GM23338 (cell line): ENCODE results near the gene ADAM10. TPM values are rescaled to one million over a fixed set of nuclear protein-coding genes. Genes with fewer than 3 reads are reported as not detected.

ENCODE experiments used
- ATAC-seq: fragments of 200-7000 bp; cut with Tn5 transposase; 3 replicates; pipeline ENCODE4 v1.9.1; 2020
- DNase-seq: peaks from one replicate; pipeline ENCODE4 v3.0.0-alpha.2; 2015; ENCODE audit warnings: low spot score
- H2AFZ ChIP-seq: fragments of 200-600 bp; sonication (generic); 2 replicates; pipeline ENCODE4 v1.8.0; 2016; ENCODE audit warnings: antibody characterized with exemption, mild to moderate bottlenecking, moderate library complexity
- H3F3A ChIP-seq: fragments of 200-600 bp; sonication (generic); replicated peaks from 2 replicates; pipeline ENCODE4 v1.8.0; 2017; ENCODE audit warnings: antibody characterized with exemption, mixed run types, low read depth
- H3K27ac ChIP-seq: fragments of 200-600 bp; sonication (generic); 2 replicates; pipeline ENCODE4 v1.6.1; 2016; ENCODE audit warnings: low read depth
- H3K27me3 ChIP-seq: fragments of 200-600 bp; sonication (generic); 2 replicates; pipeline ENCODE4 v1.8.0; 2016; ENCODE audit warnings: mild to moderate bottlenecking, mixed run types, moderate library complexity; ENCODE audit not compliant: insufficient read depth
- H3K36me3 ChIP-seq: fragments of 200-600 bp; sonication (generic); 2 replicates; pipeline ENCODE4 v1.8.0; 2016; ENCODE audit warnings: mild to moderate bottlenecking; ENCODE audit not compliant: insufficient read depth
- H3K4me1 ChIP-seq: fragments of 200-600 bp; sonication (generic); 2 replicates; pipeline ENCODE4 v1.8.0; 2016; ENCODE audit warnings: mild to moderate bottlenecking, moderate library complexity; ENCODE audit not compliant: insufficient read depth
- H3K4me2 ChIP-seq: fragments of 200-600 bp; sonication (generic); 2 replicates; pipeline ENCODE4 v1.7.1; 2017; ENCODE audit warnings: mixed run types
- H3K4me3 ChIP-seq: fragments of 200-600 bp; sonication (generic); 2 replicates; pipeline ENCODE4 v1.6.1; 2016; ENCODE audit warnings: mixed run types
- H3K79me2 ChIP-seq: fragments of 200-600 bp; sonication (generic); replicated peaks from 2 replicates; pipeline ENCODE4 v1.8.0; 2017; ENCODE audit warnings: mild to moderate bottlenecking; ENCODE audit not compliant: insufficient read depth
- H3K9me2 ChIP-seq: fragments of 200-600 bp; sonication (generic); 2 replicates; pipeline ENCODE4 v1.8.0; 2017; ENCODE audit not compliant: insufficient read depth
- H4K20me1 ChIP-seq: fragments of 200-600 bp; sonication (generic); replicated peaks from 2 replicates; pipeline ENCODE4 v1.8.0; 2017; ENCODE audit warnings: mild to moderate bottlenecking; ENCODE audit not compliant: insufficient read depth
- H3K27ac Mint-ChIP-seq: 2 replicates; pipeline ENCODE4 v1.8.0; 2020; ENCODE audit warnings: inconsistent platforms, mild to moderate bottlenecking, moderate library complexity, mixed read lengths
- H3K27me3 Mint-ChIP-seq: 3 replicates; pipeline ENCODE4 v1.8.0; 2022; ENCODE audit warnings: low read depth, mild to moderate bottlenecking, moderate library complexity, mixed read lengths, inconsistent platforms; ENCODE audit not compliant: insufficient read depth, poor library complexity
- H3K36me3 Mint-ChIP-seq: 3 replicates; pipeline ENCODE4 v1.8.0; 2021; ENCODE audit warnings: low read depth, mild to moderate bottlenecking, inconsistent platforms, moderate library complexity, mixed read lengths
- H3K4me1 Mint-ChIP-seq: 3 replicates; pipeline ENCODE4 v1.8.0; 2020; ENCODE audit warnings: mild to moderate bottlenecking, inconsistent platforms, mixed read lengths
- H3K4me3 Mint-ChIP-seq: 3 replicates; pipeline ENCODE4 v1.8.0; 2021; ENCODE audit warnings: moderate library complexity, mild to moderate bottlenecking, inconsistent platforms, mixed read lengths
- H3K9me3 Mint-ChIP-seq: 3 replicates; pipeline ENCODE4 v1.8.0; 2020; ENCODE audit warnings: moderate library complexity, mild to moderate bottlenecking, inconsistent platforms, mixed read lengths
- CREB1 ChIP-seq: fragments of 250-450 bp; sonication (Bioruptor Pico); IDR thresholded peaks from 2 replicates; pipeline ENCODE4 v1.5.0; 2020; ENCODE audit warnings: low read depth, mild to moderate bottlenecking, moderate library complexity
- ETS1 ChIP-seq: IDR thresholded peaks from 2 replicates; pipeline ENCODE4 v1.6.1; 2016; ENCODE audit warnings: antibody characterized with exemption
- EZH2 ChIP-seq: fragments of 200-600 bp; sonication (generic); IDR thresholded peaks from one replicate; pipeline ENCODE4 v1.8.0; 2017; ENCODE audit warnings: antibody characterized with exemption, mild to moderate bottlenecking, low read depth; ENCODE audit not compliant: unreplicated experiment
- EZH2phosphoT487 ChIP-seq: fragments of 200-600 bp; sonication (generic); IDR thresholded peaks from one replicate; pipeline ENCODE4 v1.8.1; 2018; ENCODE audit warnings: antibody characterized with exemption; ENCODE audit not compliant: unreplicated experiment
- JUNB ChIP-seq: IDR thresholded peaks from one replicate; pipeline ENCODE4 v1.6.1; 2016; ENCODE audit warnings: antibody characterized with exemption; ENCODE audit not compliant: unreplicated experiment
- NANOG ChIP-seq: IDR thresholded peaks from 2 replicates; pipeline ENCODE4 v1.6.1; 2016; ENCODE audit warnings: antibody characterized with exemption, borderline replicate concordance
- POLR2AphosphoS5 ChIP-seq: IDR thresholded peaks from 2 replicates; pipeline ENCODE4 v1.6.1; 2016; ENCODE audit warnings: antibody characterized with exemption, low read depth
- STAT1 ChIP-seq: IDR thresholded peaks from one replicate; pipeline ENCODE4 v1.6.1; 2016; ENCODE audit warnings: antibody characterized with exemption; ENCODE audit not compliant: unreplicated experiment
- ZNF114 ChIP-seq: fragments of 250-450 bp; sonication (Bioruptor Pico); IDR thresholded peaks from 2 replicates; pipeline ENCODE4 v1.5.0; 2020; ENCODE audit warnings: mild to moderate bottlenecking, moderate library complexity
- ZNF331 ChIP-seq: fragments of 250-450 bp; sonication (Bioruptor Pico); IDR thresholded peaks from 2 replicates; pipeline ENCODE4 v1.5.0; 2020; ENCODE audit warnings: low read depth, mild to moderate bottlenecking, moderate library complexity
- polyA plus RNA-seq: library from polyadenylated mRNA; unstranded; fragments of >200 nt; fragmentation: Nextera tagmentation; extraction: Ambion mirVana; gene quantifications from 2 replicates; pipeline ENCODE4 v1.2.1, GENCODE V29; 2016
- total RNA-seq: library from RNA; depleted of rRNA; stranded (reverse); fragments of >200 nt; shearing (Covaris generic); gene quantifications from 2 replicates; pipeline ENCODE4 v1.2.3, GENCODE V29; 2014
- TF ChIP-seq, protein P1 (sequence below): fragments of 250-450 bp; sonication (Bioruptor Pico); IDR thresholded peaks from 2 replicates; pipeline ENCODE4 v1.5.0; 2020; ENCODE audit warnings: mild to moderate bottlenecking, moderate library complexity
- TF ChIP-seq, protein P2 (sequence below), 2 experiments: fragments of 200-600 bp in 1 of 2; sonication (generic) in 1 of 2; conservative IDR thresholded peaks; 2 replicates each; pipeline versions ENCODE4 v1.5.1 to v1.6.1; 2016 to 2017; ENCODE audit warnings: antibody characterized with exemption in 2 of 2, low read depth in 2 of 2, mild to moderate bottlenecking in 2 of 2, moderate library complexity in 1 of 2
- TF ChIP-seq, protein P3 (sequence below): IDR thresholded peaks from one replicate; pipeline ENCODE4 v1.6.1; 2018; ENCODE audit warnings: antibody characterized with exemption; ENCODE audit not compliant: unreplicated experiment

The ADAM10 gene
- total and polyA plus RNA-seq, 2 experiments from 2014 or later: 25.0 to 114 TPM

DNA sequence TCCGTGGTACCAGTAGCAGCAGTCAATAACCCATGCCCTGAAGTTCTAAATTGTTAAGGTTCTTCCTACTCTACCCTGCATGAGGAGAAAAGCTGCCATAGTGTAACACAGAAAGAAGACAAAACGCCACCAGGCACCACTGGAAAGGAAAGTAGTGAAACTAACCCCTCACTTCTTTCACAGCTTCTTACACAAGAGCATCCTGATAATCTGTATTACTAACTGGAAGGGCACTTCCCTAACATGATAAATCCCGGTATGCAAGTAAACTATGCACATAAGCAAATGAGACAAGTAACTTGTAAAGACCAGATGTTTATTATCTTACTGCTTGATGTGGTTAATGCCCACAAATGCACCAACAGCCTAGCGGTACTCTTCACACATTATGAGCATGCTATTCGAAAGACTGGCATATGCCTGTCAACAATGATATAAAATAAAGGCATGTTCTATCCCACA lies 141.3 kb downstream of the ADAM10 start:
- H3K4me1 Mint-ChIP-seq: peaks cover 4% of the 10 kb centered on the region; the same call in 2 of the 3 replicates
- Histone ChIP-seq H2AFZ (no peak overlapping the region), H3K9me2 (no peaks in the 10 kb centered on the region), H3K4me1 (no peaks in the 10 kb centered on the region), H4K20me1 (no peaks in the 10 kb centered on the region), H3K4me2 (no peak overlapping the region), H3K4me3 (no peak overlapping the region), H3F3A (no peaks in the 10 kb centered on the region), H3K36me3 (peaks cover 2% of the 10 kb centered on the region; the same call in 1 of the 2 replicates), H3K27ac (no peak overlapping the region), H3K79me2 (no peaks in the 10 kb centered on the region), H3K27me3 (no peaks in the 10 kb centered on the region)
- no peak for TF ChIP-seq EZH2phosphoT487
- no peak for TF ChIP-seq ETS1
- TF ChIP-seq JUNB: no peak
- no peak for TF ChIP-seq ZNF114
- no peak for TF ChIP-seq ZNF331 (CRISPR knock-in tag)
- no peak for TF ChIP-seq EZH2
- TF ChIP-seq, protein P1, sequence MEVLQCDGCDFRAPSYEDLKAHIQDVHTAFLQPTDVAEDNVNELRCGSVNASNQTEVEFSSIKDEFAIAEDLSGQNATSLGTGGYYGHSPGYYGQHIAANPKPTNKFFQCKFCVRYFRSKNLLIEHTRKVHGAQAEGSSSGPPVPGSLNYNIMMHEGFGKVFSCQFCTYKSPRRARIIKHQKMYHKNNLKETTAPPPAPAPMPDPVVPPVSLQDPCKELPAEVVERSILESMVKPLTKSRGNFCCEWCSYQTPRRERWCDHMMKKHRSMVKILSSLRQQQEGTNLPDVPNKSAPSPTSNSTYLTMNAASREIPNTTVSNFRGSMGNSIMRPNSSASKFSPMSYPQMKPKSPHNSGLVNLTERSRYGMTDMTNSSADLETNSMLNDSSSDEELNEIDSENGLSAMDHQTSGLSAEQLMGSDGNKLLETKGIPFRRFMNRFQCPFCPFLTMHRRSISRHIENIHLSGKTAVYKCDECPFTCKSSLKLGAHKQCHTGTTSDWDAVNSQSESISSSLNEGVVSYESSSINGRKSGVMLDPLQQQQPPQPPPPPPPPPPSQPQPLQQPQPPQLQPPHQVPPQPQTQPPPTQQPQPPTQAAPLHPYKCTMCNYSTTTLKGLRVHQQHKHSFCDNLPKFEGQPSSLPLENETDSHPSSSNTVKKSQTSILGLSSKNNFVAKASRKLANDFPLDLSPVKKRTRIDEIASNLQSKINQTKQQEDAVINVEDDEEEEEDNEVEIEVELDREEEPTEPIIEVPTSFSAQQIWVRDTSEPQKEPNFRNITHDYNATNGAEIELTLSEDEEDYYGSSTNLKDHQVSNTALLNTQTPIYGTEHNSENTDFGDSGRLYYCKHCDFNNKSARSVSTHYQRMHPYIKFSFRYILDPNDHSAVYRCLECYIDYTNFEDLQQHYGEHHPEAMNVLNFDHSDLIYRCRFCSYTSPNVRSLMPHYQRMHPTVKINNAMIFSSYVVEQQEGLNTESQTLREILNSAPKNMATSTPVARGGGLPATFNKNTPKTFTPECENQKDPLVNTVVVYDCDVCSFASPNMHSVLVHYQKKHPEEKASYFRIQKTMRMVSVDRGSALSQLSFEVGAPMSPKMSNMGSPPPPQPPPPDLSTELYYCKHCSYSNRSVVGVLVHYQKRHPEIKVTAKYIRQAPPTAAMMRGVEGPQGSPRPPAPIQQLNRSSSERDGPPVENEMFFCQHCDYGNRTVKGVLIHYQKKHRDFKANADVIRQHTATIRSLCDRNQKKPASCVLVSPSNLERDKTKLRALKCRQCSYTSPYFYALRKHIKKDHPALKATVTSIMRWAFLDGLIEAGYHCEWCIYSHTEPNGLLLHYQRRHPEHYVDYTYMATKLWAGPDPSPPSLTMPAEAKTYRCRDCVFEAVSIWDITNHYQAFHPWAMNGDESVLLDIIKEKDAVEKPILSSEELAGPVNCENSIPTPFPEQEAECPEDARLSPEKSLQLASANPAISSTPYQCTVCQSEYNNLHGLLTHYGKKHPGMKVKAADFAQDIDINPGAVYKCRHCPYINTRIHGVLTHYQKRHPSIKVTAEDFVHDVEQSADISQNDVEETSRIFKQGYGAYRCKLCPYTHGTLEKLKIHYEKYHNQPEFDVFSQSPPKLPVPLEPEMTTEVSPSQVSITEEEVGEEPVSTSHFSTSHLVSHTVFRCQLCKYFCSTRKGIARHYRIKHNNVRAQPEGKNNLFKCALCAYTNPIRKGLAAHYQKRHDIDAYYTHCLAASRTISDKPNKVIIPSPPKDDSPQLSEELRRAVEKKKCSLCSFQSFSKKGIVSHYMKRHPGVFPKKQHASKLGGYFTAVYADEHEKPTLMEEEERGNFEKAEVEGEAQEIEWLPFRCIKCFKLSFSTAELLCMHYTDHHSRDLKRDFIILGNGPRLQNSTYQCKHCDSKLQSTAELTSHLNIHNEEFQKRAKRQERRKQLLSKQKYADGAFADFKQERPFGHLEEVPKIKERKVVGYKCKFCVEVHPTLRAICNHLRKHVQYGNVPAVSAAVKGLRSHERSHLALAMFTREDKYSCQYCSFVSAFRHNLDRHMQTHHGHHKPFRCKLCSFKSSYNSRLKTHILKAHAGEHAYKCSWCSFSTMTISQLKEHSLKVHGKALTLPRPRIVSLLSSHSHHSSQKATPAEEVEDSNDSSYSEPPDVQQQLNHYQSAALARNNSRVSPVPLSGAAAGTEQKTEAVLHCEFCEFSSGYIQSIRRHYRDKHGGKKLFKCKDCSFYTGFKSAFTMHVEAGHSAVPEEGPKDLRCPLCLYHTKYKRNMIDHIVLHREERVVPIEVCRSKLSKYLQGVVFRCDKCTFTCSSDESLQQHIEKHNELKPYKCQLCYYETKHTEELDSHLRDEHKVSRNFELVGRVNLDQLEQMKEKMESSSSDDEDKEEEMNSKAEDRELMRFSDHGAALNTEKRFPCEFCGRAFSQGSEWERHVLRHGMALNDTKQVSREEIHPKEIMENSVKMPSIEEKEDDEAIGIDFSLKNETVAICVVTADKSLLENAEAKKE (CRISPR knock-in tag): no peak
- TF ChIP-seq POLR2AphosphoS5: no peak
- no peak for TF ChIP-seq STAT1
- TF ChIP-seq CREB1 (CRISPR knock-in tag): no peak
- TF ChIP-seq, protein P2, sequence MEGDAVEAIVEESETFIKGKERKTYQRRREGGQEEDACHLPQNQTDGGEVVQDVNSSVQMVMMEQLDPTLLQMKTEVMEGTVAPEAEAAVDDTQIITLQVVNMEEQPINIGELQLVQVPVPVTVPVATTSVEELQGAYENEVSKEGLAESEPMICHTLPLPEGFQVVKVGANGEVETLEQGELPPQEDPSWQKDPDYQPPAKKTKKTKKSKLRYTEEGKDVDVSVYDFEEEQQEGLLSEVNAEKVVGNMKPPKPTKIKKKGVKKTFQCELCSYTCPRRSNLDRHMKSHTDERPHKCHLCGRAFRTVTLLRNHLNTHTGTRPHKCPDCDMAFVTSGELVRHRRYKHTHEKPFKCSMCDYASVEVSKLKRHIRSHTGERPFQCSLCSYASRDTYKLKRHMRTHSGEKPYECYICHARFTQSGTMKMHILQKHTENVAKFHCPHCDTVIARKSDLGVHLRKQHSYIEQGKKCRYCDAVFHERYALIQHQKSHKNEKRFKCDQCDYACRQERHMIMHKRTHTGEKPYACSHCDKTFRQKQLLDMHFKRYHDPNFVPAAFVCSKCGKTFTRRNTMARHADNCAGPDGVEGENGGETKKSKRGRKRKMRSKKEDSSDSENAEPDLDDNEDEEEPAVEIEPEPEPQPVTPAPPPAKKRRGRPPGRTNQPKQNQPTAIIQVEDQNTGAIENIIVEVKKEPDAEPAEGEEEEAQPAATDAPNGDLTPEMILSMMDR (conservative IDR thresholded peaks at IDR 0.05; ENCODE audit: low read depth in 2 of 2): no peak
- TF ChIP-seq, protein P3, sequence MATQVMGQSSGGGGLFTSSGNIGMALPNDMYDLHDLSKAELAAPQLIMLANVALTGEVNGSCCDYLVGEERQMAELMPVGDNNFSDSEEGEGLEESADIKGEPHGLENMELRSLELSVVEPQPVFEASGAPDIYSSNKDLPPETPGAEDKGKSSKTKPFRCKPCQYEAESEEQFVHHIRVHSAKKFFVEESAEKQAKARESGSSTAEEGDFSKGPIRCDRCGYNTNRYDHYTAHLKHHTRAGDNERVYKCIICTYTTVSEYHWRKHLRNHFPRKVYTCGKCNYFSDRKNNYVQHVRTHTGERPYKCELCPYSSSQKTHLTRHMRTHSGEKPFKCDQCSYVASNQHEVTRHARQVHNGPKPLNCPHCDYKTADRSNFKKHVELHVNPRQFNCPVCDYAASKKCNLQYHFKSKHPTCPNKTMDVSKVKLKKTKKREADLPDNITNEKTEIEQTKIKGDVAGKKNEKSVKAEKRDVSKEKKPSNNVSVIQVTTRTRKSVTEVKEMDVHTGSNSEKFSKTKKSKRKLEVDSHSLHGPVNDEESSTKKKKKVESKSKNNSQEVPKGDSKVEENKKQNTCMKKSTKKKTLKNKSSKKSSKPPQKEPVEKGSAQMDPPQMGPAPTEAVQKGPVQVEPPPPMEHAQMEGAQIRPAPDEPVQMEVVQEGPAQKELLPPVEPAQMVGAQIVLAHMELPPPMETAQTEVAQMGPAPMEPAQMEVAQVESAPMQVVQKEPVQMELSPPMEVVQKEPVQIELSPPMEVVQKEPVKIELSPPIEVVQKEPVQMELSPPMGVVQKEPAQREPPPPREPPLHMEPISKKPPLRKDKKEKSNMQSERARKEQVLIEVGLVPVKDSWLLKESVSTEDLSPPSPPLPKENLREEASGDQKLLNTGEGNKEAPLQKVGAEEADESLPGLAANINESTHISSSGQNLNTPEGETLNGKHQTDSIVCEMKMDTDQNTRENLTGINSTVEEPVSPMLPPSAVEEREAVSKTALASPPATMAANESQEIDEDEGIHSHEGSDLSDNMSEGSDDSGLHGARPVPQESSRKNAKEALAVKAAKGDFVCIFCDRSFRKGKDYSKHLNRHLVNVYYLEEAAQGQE: no peak
- no peak for TF ChIP-seq NANOG
- H3K4me3 Mint-ChIP-seq: no peak overlapping the region
- H3K36me3 Mint-ChIP-seq: peaks cover 8% of the 10 kb centered on the region; the same call in 2 of the 3 replicates
- ATAC-seq (no peak), DNase-seq (no peak)
- no peaks in the 10 kb centered on the region for H3K9me3 Mint-ChIP-seq
- H3K27me3 Mint-ChIP-seq: no peaks in the 10 kb centered on the region
- no peak overlapping the region for H3K27ac Mint-ChIP-seq
